ENCODE results near the gene GPR143. TPM values are rescaled to one million over a fixed set of nuclear protein-coding genes. Genes with fewer than 3 reads are reported as not detected.

Gene GPR143
- total RNA-seq, 4 donors from 2014 or later = 0.21 TPM; not detected in 3

DNA sequence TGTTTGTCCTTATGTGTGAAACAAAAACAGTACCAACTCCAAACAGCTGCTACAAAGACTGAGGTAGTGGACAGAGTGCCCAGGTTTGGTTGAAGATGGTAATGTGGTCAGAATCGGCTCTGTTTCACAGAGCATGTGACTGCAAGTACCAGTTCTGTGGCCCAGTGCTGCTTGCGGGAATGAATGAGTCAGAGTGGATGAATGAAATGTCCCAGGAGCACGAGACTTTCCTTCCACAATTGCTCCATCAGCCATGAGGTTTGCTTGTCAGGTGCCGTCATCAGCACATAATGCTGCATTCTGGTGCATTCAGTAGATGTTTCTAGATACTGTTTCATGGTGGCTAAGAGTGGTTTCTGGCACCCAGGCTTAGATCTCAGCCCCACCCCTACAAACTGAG, 84.2 kb downstream of the GPR143 start:
- H3K27ac ChIP-seq = no peak overlapping the region
- no peaks in the 10 kb centered on the region for H3K9me3 ChIP-seq
- WGBS, 2 donors = 76 to 87% methylated on average over 4 of the region's 4 CpGs
- H3K4me3 ChIP-seq = no peak overlapping the region
- TF ChIP-seq POLR2A (IDR thresholded peaks at IDR 0.05) (no peak), EP300 (IDR thresholded peaks at IDR 0.05) (no peak)
- TF ChIP-seq, protein P1, sequence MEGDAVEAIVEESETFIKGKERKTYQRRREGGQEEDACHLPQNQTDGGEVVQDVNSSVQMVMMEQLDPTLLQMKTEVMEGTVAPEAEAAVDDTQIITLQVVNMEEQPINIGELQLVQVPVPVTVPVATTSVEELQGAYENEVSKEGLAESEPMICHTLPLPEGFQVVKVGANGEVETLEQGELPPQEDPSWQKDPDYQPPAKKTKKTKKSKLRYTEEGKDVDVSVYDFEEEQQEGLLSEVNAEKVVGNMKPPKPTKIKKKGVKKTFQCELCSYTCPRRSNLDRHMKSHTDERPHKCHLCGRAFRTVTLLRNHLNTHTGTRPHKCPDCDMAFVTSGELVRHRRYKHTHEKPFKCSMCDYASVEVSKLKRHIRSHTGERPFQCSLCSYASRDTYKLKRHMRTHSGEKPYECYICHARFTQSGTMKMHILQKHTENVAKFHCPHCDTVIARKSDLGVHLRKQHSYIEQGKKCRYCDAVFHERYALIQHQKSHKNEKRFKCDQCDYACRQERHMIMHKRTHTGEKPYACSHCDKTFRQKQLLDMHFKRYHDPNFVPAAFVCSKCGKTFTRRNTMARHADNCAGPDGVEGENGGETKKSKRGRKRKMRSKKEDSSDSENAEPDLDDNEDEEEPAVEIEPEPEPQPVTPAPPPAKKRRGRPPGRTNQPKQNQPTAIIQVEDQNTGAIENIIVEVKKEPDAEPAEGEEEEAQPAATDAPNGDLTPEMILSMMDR (IDR thresholded peaks at IDR 0.05) = no peak
- H3K4me1 ChIP-seq = no peaks in the 10 kb centered on the region
- H3K27me3 ChIP-seq = no peaks in the 10 kb centered on the region
- DNase-seq (ENCODE audit: low spot score in 2 of 2) = no peak
- H3K36me3 ChIP-seq = peaks cover 0 to 13% (median 0%) of the 10 kb centered on the region in 3 donors

DNA sequence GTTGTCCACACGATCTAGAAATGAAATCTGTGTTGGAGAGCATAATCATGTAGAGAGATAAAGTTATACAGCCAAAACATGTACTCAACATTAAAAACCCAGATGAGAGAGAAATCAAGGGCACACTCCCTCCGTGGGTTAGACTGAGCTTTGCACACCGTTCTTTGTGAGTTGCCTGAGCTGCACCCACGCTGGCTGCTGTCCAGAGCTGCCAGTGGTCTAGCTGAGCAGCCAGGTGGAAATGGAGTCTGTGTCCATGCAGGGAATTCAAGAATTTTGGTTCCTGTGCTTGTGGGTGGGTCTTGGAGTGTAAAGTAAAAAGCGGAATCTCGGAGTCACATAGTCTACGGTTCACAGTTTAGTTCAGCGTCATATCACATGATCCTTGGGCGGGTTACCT, 84.6 kb downstream of the GPR143 start:
- no peaks in the 10 kb centered on the region for H3K27me3 ChIP-seq
- no peaks in the 10 kb centered on the region for H3K9me3 ChIP-seq
- no peak overlapping the region for H3K4me3 ChIP-seq
- TF ChIP-seq EP300 (IDR thresholded peaks at IDR 0.05) (no peak), POLR2A (IDR thresholded peaks at IDR 0.05) (no peak)
- TF ChIP-seq, protein P1 (IDR thresholded peaks at IDR 0.05) = no peak
- no peak for DNase-seq (ENCODE audit: low spot score in 2 of 2)
- no peak overlapping the region for H3K27ac ChIP-seq
- 80 to 81% methylated on average over 9 of the region's 9 CpGs for WGBS, 2 donors
- peaks cover 0 to 9% (median 0%) of the 10 kb centered on the region in 3 donors for H3K36me3 ChIP-seq
- H3K4me1 ChIP-seq = no peaks in the 10 kb centered on the region

DNA sequence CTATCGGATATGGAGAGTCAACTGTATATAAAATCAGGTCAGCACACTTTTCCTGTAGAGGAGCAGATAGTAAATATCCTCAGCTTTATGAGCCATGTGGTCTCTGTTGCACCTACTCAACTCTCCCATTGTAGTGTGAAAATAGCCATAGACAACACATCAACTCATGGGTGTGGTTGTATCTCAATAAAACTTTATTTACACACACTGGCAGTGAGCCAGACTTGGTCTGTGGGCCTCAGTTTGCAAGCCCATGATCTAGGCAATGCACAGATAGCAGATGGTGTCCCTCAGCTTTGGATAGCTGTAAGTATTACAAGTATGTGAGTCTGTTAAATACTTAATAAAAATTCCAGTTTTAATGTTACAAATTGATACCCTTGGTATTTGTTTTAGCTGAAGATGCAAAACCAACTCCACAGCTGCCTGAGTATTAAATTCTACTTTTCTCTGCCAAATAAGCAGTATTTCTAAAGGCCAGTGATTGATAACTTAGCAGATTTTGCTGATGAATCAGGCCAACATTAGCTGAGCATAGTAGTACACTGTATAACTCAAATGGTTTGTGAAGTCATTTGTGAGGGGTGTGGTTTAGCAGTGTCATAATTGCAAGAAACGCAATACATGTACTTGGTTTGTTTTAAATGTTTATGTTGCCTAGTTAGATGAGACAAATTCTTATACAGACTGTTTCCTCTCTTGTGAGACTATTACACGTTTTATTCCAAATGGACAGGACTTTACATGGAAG, 87.3 kb downstream of the GPR143 start:
- TF ChIP-seq EP300 (IDR thresholded peaks at IDR 0.05) = no peak
- TF ChIP-seq, protein P1 (IDR thresholded peaks at IDR 0.05) = no peak
- no peak for TF ChIP-seq POLR2A (IDR thresholded peaks at IDR 0.05)
- H3K27ac ChIP-seq = no peak overlapping the region
- H3K27me3 ChIP-seq = no peaks in the 10 kb centered on the region
- no peaks in the 10 kb centered on the region for H3K9me3 ChIP-seq
- H3K4me1 ChIP-seq = no peaks in the 10 kb centered on the region
- WGBS, 2 donors = 85% methylated on average over 3 of the region's 3 CpGs
- H3K4me3 ChIP-seq = no peak overlapping the region
- H3K36me3 ChIP-seq = no peaks in the 10 kb centered on the region
- no peak for DNase-seq (ENCODE audit: low spot score in 2 of 2)

DNA sequence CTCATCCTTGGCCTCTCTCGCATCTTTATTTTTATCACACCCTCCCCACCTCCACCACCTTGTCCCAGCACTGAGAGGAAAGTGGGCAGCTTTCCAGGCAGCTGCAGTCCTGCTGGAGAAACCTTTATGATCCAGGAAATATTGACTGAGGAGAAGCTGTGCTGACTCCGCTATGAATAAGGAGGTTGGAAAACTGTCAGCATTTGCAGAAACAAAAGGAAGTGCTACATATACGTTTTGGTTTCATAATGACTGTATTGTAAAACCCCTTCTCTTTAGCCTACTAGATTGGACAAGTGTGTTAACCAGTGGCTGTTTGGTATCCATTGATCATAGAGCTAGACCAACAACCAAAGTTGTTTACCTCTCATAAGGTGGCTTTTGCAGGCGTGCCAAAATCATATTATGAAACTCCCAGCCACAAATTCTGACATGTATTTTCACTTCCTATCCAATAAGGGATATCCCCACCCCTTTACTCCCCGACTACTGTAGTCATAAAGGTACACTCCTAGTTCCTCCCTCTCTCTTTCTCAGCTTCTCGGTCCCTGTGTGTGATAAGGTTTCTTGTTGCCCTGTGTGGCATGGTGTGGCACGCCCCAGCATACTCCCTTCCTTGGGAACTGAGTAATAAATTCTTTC, 88.4 kb downstream of the GPR143 start:
- Histone ChIP-seq H3K36me3 (no peaks in the 10 kb centered on the region), H3K27me3 (no peaks in the 10 kb centered on the region), H3K27ac (no peak overlapping the region), H3K4me3 (no peak overlapping the region), H3K9me3 (no peaks in the 10 kb centered on the region), H3K4me1 (no peaks in the 10 kb centered on the region)
- TF ChIP-seq POLR2A (IDR thresholded peaks at IDR 0.05) (no peak), EP300 (IDR thresholded peaks at IDR 0.05) (no peak)
- TF ChIP-seq, protein P1 (IDR thresholded peaks at IDR 0.05) = no peak
- no peak for DNase-seq (ENCODE audit: low spot score in 2 of 2)
- 54 to 67% methylated on average over 7 of the region's 7 CpGs for WGBS, 2 donors

DNA sequence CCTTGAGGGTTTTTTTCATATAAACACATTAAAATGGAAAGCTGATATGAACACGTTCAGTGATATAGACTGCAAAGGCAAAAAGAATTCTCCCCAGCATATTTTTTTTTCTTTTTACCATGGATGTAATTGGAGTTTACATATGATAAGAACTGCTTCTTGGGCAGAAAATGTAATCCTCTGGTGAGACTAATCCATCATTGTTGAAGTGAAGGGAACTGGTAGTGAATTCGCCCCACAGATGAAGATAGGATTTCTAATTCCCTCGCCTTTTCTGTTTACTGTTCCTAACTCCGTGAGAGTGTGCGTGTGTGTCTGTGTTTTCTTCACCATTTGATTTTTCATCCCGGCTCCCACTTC, 88.9 kb downstream of the GPR143 start:
- no peaks in the 10 kb centered on the region for H3K27me3 ChIP-seq
- H3K9me3 ChIP-seq = no peaks in the 10 kb centered on the region
- H3K4me1 ChIP-seq = no peaks in the 10 kb centered on the region
- 65 to 71% methylated on average over 6 of the region's 6 CpGs for WGBS, 2 donors
- no peak for DNase-seq (ENCODE audit: low spot score in 2 of 2)
- no peak overlapping the region for H3K27ac ChIP-seq
- TF ChIP-seq EP300 (IDR thresholded peaks at IDR 0.05) (no peak), POLR2A (IDR thresholded peaks at IDR 0.05) (no peak)
- TF ChIP-seq, protein P1 (IDR thresholded peaks at IDR 0.05) = no peak
- H3K4me3 ChIP-seq = no peak overlapping the region
- no peaks in the 10 kb centered on the region for H3K36me3 ChIP-seq

All from tibial nerve (tissue), 4 donors.